ENCODE data around the gene SYT2.

DNA sequence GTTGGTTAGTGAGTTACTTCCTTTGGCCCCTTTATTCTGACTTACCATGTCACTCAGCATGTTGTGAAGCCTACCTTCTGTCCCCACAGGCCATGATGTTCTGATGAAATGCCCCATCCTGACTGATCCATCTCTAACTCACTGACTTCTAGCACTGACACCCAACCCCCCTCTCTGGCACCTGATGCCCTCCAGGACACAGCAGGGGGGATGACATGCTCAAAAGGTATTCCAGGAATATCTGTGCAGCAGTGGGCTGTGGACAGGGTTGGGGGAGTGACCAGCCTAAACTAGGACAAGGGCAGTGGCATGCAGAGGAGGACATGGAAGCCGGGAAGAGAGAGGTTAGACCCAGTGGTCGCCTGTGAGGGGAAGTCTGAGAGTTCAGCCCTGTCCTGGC, 25.5 kb downstream of the SYT2 start:
- TF ChIP-seq ZNF670 (CRISPR knock-in tag; IDR thresholded peaks at IDR 0.05; ENCODE audit: borderline replicate concordance) (no peak), STAT5B (CRISPR knock-in tag; IDR thresholded peaks at IDR 0.05) (no peak), ESRRA (CRISPR knock-in tag; IDR thresholded peaks at IDR 0.05; ENCODE audit: low read depth) (no peak)
